ENCODE data around the gene ITGB3.
"Not testable (repeated sequence)": the region's sequence is repeated elsewhere in the genome, so short reads cannot be mapped to it uniquely, and the experiment has no call there.

The ITGB3 gene

DNA sequence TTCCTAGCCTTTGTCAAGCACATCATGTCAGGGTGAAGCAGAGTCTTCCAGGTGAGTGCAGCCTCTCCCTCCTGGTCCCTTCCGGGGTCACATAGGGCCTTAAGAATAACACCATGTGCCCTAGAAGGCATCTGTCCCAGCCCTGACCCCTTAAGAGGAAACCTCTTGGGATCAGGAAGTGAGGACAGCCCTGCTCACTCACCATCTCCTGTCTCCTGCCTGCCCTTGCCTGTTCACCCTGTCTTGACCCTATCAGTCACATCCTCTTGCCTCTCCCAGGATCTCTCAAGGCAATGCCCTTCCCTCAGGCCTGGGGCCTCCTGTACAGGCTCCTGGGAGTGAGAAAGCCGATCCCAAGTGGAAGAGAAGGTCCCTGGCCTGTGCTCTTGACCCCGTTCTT, 30.6 kb upstream of the ITGB3 start:
- no peak for DNase-seq (ENCODE audit: low read depth)

DNA sequence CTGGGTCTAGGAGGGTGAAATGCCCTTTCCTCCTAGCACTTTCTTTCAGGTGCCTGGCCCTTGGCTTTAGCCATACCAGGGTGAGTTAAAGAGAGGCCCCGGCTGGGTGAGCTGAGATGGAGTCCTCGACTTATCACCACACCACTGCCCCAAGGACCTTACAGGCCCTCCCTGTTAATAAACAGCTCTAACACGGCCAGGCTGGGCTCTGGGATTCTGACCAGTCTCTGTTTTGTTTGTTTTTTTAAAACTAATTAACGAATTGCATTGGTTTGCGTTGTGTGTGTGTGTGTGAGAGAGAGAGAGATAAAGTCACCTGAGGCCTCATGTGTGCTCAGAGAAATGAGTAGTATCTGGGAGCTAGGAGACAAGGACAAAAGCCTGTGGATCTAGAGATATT, 30.2 kb upstream of the ITGB3 start:
- DNase-seq (ENCODE audit: low read depth) = no peak

DNA sequence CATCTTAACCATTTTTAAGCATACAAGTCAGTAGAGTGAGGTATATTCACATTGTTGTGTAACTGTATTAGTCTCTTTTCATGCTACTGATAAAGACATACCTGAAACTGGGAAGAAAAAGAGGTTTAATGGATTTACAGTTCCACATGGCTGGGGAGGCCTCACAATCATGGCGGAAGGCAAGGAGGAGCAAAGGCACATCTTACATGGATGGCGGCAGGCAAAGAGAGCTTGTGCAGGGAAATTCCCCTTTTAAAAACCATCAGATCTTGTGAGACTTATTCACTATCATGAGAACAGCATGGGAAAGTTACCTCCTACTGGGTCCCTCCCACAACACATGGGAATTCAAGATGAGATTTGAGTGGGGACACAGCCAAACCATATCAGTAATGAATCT, 29.6 kb upstream of the ITGB3 start:
- DNase-seq (ENCODE audit: low read depth) = not testable (repeated sequence)

DNA sequence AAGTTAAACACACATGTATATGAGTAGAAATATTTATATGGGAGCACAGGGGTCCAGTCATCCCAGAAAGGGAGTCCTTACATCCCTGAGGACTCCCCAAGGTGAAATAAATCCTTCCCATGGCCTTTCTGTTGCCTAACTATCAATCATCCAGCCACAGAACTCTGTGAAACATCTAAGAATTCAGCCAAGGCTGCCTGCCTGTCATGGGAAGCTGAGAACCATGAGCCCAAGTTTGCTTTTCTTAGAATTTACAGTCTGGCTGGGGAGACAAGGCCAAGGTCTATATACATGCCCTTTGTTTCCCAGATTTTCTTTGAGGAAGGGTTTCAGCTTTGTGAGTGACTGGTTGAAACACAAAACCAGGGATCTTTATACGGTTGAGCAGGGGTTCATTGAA, 28.7 kb upstream of the ITGB3 start:
- DNase-seq (ENCODE audit: low read depth) = no peak

DNA sequence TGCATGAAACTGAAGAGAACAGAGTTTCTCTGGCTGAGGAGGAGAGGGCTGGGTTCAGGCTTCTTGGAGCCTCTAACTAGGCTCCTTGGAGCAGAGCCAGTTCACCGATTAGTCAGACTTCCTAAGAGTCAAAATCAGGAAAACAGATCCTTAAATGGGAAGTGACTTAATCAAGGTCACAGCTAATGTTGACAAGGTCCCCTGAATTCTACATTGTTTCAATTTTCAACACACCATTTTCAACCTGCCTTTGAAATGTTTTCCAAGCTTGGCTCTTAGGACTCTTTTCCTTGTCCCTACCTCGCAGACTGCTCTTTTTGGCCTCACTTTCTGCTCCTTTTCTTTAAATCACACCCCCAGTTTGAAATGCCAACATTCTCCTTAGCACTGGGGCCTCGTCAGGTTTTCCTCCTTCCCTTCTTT, 28.2 kb upstream of the ITGB3 start:
- peak; percentile 73 for DNase-seq (ENCODE audit: low read depth)

DNA sequence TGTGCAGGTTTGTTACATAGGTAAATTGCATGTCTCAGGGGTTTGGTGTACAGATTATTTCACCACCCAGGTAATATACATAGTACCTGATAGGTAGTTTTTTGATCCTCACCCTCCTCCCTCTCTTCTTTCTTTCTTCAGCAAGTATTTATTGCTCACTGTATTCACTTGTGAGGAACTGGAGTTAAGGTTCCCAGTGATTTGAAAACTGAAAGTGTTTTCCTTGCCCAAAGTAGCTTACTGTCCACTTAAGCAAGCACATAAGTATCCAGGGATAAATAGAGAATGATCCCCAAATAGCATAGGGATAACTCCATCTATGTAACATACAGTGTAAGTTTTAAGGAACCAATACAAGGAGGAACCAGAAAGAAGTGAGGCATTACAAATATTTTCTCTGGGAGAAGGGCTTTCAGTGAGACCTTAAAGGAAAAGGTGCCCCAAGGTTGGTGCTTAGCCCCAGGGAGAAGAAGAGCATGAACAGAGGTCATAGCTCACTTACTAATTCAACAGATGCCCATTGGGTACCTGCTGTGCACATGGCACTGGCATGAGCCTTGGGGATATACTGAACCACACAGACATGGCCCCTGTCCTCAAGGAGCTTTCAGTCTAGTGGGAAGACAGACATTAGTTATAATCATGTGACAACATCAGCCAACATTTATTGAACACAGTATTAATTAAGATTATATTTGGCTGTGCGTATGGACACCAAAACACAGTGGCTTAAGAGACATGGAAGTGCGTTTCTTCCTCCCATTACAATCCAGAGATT, 27.5 kb upstream of the ITGB3 start:
- no peak for DNase-seq (ENCODE audit: low read depth)

DNA sequence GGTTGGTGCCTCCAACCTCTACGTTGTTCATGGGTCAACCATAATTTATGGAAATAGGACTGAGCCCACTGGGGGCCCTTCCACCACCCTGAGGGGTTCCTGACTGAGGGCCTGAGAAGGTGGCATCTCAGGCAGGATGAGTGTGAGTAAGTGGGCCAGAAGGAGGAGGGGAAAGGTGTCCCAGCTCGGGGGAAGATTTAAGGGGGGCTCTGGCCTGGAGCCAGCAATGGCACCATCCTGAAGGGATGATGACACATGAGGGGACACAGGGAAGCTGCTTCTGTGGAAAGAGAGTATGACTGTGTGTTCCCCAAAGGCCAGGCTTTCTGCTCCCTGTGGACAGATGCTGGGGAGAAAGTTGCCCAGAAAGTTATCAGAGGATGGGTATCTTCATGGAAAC, 25.8 kb upstream of the ITGB3 start:
- no peak for DNase-seq (ENCODE audit: low read depth)

DNA sequence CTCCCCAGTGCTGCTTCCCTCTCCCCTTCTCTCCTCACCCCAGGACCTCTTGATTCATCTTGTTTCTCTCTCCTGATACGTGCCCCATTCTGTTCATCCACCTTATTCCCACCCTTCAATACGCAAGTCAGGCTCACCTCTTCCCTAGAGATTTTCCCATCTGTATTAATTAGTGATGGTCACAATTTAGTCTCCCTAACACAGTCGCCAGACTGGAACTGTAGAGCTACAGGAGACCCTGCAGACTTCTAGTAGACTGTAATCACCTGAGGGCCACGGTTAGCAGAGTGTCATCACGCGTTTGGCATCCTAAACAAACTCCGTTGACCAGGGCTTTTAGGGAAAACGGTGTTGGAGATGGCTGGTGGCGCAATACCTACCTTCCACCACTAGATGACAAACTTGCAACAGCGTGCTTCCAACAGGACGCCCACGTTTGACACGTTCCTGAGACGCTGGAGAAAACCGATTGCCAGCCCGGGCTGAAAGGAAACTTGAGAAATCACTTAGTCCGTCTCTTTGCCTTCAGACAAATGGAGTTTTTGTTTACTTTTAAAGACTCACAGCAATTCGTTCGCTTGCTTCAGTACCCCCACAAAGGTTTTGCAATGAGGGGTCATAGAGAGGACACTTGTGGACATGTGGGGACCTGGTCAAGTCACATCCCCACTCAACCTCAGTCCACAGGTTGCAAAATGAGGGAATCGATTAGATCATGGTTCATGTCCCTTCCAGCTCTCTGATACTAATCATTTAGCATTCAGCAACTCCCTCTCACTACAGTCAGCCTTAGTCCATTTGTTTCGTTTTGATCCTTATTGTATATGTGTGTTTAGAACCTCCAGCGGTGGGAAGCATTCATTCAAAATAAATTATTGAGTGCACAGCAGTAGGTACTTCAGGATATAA, 23.8 kb upstream of the ITGB3 start:
- peak; percentile 95 for DNase-seq (ENCODE audit: low read depth)

DNA sequence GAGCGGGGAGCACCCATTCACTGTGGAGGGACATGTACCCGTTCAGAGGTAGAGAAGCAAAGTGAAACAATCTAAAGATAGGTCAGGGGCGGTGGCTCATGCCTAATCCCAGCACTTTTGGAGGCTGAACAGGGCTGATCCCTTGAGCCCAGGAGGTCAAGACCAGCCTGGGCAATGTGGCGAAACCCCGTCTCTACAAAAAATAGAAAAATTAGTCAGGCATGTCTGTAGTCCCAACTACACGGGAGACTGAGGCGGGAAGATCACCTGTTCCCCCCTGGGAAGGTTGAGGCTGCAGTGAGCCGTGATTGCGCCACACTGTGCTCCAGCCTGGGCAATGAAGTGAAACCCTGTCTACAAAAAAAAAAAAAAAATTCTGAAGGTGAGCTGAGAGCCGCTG, 22.8 kb upstream of the ITGB3 start:
- no peak for DNase-seq (ENCODE audit: low read depth)

DNA sequence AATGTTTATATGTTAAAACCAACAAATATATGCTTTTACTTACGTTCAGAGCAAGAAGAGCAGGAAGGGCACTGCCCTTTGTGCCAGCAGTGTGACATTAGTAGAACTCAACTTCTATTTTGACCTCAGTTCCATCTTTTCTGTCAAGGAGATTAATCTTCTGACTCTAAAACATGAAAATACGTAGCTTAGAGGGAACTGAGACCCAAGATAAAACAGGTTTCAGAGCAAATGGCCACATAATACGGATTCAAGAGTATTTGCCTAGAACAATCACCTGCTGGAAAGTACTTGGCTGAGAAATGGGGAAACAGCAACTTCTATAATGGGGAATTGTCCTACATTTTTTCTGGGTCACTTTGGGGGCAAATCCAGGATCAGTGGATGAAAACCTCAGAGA, 22.3 kb upstream of the ITGB3 start:
- no peak for DNase-seq (ENCODE audit: low read depth)

DNA sequence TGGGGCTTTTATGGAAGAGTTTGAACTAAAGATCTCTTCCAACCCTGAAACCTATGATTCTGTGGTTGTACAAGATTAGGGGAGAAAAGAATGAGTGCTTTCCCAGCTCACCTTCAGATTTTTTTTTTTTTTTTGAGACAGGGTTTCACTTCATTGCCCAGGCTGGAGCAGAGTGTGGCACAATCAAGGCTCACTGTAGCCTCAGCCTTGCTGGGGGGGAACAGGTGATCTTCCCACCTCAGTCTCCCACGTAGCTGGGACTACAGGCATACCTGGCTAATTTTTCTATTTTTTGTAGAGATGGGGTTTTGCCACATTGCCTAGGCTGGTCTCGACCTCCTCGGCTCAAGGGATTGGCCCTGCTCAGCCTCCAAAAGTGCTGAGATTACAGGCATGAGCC, 21.8 kb upstream of the ITGB3 start:
- no peak for DNase-seq (ENCODE audit: low read depth)

DNA sequence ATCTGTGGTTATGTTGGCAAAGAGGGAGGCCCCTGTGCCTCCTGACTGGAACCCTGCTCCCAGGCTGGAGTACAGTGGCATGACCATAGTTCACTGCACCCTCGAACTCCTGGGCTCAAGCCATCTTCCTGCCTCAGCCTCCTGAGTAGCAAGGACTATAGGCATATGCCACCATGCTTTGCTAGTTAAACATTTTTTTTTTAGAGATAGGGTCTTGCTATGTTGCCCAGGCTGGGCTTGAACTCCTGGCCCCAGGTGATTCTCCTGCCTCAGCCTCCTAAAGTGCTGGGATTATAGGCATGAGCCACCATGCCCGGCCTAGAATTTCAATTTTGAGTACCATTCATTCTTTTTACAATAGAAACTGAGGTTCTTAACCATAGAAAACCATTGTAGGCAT, 21.2 kb upstream of the ITGB3 start:
- no peak for DNase-seq (ENCODE audit: low read depth)

DNA sequence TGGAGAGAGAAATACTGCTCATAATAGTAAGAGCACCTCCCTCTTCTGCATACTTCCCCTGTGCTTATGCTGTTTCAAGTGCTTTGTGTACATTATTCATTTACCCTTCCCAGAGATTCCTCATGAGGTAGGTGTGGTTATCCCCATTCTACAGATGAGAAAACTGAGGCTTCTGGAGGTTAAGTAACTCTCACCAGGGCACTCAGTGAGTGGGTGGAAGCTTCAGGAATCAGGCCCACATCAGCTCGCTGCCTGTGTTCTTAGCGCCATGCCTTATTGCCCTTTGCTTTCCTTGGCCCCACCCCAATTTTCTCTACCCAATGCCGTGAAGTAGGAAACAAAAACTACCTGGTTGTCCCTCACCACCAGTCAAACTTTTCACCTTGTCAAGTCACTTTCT, 18.1 kb upstream of the ITGB3 start:
- DNase-seq (ENCODE audit: low read depth) = no peak

DNA sequence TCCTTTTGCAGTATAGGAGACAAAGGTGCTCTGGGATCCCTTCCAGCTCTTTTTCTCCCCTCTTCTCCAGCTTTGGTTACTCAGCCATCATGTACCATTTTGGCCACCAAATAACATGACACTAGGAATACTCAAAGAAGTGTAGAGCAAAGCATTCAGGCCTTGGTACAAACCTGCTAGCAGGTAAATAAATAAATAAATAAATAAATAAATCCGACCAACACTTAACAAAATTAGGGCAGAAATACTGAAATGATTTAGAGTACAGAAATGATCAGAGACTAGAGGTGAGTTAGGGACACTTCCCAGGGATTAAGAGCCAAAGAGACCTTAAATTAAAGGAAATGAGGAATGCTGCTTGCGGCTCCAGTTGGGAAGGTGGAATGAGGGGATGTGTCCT, 17.7 kb upstream of the ITGB3 start:
- DNase-seq (ENCODE audit: low read depth) = no peak

DNA sequence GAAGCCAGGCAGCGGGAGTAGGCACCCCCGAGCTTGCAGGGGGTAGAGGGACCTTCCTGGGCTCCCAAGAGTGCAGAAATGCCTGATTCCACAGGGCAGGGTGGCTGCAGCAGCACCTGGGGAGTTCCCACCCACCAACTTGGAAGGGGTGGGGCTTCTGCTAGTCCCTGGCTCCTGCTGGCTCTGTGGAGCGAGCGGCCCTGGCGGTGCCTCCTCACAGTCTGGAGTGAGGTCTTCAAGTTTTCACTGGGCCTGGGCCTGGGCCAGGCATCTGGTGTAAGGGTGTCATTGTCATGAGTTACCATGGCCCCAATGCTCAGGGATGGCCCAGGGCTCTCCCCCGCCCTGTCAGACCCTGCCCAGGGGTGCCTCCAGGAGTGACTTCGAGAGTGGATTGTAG, 15.8 kb upstream of the ITGB3 start:
- no peak for DNase-seq (ENCODE audit: low read depth)

DNA sequence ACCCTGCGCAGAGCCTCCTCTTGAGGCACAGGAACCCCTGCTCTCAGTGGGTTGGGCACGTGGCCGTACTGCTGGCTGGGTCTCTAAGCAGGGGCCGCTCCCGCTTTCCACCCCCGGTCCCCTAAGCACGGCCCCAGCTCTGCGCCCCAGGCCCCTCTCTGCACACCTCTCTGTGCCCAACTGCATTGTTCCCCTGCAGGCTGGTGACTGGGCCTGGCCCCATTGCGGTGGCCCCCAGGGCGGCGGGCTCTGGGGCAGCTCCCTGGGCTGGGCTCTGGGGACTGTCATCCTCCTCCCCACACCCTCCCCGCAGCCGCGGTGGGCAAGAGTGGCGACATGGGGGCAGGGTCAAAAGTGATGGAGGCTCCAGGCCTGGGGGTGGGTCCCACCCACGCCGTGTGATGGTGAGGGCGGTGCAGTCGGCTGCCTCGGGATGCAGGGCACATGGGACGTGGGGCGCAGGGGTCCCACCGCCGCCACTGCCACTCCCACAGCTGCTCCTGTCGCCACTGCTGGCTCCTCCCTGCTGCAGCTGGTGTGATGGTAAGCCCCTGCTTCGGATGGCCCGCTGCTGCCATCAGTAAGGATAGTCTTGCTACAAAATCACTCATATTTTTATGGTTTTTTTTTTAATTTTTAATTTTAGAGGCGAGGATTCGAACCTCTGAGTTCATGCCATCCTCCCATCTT, 15.2 kb upstream of the ITGB3 start:
- no peak for DNase-seq (ENCODE audit: low read depth)

DNA sequence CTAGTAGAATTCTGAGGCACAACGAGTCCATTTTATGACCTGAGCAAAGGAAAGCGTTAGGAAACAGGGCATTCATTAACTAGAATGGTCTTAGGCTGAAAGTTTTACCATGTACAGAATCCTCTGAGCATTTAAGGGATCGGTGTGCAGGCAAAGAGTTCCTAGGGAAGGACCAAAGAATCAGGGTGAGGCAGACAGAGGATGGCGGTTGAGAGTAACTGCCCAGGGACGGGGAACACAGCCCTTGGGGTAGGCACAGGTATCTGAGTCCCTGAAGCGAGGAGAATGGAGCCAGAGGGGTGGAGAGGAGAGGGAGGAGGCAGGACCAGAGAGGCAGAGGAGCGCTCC, 14.0 kb upstream of the ITGB3 start:
- no peak for DNase-seq (ENCODE audit: low read depth)

DNA sequence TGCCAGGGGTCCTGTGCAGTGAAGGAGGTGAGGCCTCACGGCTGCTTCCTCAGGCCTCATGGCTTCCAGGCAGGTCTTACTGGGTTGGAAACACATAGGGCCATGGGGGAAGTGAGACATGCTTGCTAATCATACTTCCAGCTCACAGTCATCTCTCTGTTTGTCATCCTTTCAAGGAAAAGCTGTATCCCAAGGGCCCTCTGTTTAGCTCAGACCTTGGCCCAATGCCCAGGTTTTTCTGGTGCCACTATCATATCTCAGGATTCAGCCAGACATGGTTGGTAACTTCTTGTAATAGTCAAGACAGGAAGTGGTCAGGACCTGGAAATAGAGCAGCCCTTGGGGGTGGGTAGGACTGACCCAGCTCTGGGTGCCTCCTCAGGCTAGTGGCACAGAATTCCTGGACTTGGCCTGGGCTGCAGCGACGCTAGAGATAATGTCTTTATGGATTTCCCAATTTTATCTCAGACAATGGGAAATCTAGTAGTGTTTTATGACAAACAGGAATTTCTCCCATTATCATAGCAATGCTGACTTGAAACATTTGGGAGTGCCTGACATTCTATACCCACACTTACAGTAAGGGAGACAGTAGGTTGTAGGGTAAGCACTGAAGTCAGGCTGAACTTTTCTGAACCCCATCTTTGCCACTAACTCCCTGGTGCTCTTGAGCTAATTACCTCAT, 13.5 kb upstream of the ITGB3 start:
- peak; percentile 89 for DNase-seq (ENCODE audit: low read depth)

DNA sequence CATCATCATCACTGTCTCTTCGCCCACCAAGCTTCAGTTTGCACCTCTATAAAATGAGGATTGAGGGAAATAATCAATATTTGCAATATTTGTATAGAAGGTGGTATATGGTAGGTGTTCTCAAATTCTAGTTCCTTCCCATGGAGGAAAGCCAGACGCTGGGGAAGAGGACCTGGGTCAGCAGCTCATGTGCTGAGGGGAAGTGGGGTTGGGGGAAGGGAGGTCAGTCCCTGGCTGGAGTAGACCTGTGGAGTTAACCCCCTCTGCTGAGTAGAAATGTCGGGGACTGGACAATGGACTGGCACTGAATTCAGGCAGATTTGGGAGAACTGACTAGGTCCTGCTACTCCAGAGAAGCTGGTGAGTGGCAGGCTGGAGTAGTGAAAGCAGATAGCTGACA, 12.8 kb upstream of the ITGB3 start:
- DNase-seq (ENCODE audit: low read depth) = no peak

DNA sequence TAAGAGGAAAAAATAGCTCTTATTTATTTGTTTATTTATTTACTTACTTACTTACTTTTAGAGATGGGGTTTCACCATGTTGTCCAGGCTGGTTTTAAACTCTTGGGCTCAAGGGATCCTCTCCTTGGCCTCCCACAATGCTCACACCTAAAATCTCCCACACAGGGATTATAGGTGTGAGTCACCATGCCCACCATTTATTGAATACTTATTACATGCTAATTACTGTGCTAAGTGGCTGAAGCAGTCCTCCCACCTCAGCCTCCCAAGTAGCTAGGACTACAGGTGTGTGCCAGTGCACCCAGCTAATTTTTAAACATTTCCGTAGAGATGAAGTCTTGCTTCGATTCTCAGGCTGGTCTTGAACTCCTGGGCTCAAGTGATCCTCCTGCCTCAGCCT, 11.0 kb upstream of the ITGB3 start:
- DNase-seq (ENCODE audit: low read depth) = no peak

DNA sequence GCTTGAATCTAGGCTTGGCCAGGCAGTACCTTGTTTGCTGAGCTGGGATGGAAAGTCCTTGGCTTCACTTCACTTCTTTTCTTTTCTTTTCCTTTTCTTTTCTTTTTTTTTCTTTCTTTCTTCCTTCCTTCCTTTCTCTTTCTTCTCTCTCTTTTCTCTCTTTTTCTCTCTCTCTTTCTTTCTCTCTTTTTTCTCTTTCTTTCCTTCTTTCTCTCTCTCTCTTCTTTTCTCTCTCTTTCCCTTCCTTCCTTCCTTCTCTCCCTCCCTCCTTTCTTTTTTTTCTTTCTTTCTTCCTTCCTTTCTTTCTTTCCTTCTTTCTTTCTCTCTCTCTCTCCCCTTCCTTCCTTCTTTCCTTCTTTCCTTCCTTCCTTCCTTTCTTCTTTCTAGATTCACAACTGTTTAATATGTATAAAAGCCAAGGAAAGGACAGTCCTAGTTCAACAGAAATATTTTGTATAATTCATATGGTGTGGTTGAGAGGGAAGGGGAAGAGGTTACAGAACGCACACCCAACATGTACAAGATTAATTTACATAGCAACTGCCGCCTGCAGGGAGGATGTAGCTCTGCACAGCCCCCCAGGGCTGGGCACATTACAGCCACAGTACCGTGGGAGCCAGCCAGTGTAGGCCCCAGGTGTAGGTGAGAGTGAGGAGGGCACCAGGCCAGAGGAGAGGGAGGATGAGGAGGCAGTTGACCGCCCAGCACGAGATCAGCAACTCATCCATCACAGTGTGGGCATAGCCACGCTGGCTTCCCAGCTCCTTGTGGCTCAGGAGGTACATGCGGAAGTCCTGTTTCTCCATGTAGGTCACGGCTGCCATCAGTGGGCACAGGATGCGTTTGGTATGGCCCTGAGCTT, 9.7 kb upstream of the ITGB3 start:
- no peak for DNase-seq (ENCODE audit: low read depth)

Measured in non-pigmented ciliary epithelial cell (primary cell).